Transverse colon (tissue), 4 donors: Measurements from ENCODE around the gene SSTR1. TPM values are rescaled to one million over a fixed set of nuclear protein-coding genes. Genes with fewer than 3 reads are reported as not detected.

Experiments used
- DNase-seq: peaks from one replicate; pipeline ENCODE4 v3.0.0-alpha.2; 2019
- H3K27ac ChIP-seq, 4 donors: fragments of 200-600 bp; sonication (generic); 2 replicates each; pipeline ENCODE4 v1.5.1; 2016 to 2018; ENCODE audit warnings: inconsistent platforms in 4 of 4
- H3K27me3 ChIP-seq: fragments of 200-600 bp; sonication (generic); 2 replicates; pipeline ENCODE4 v1.5.1; 2017; ENCODE audit warnings: inconsistent platforms
- H3K36me3 ChIP-seq, 4 donors: fragments of 200-600 bp; sonication (generic); 2 replicates each; pipeline ENCODE4 v1.5.1; 2017 to 2019; ENCODE audit warnings: inconsistent platforms in 4 of 4
- H3K4me1 ChIP-seq, 4 donors: fragments of 200-600 bp; sonication (generic); 2 replicates each; pipeline ENCODE4 v1.5.1; 2017 to 2020; ENCODE audit warnings: inconsistent platforms in 4 of 4
- H3K4me3 ChIP-seq, 4 donors: fragments of 200-600 bp; sonication (generic); 1 replicate in 1 of 4; 2 replicates in 3 of 4; pipeline versions ENCODE4 v1.5.1 to v1.6.1; 2017 to 2019; ENCODE audit warnings: inconsistent platforms in 4 of 4
- H3K9me3 ChIP-seq, 2 donors: fragments of 200-600 bp; sonication (generic); 2 replicates each; pipeline ENCODE4 v1.5.1; 2017 to 2019; ENCODE audit warnings: inconsistent platforms in 2 of 2
- EP300 ChIP-seq: sonication (generic); formaldehyde crosslinking; IDR thresholded peaks from one replicate; pipeline ENCODE4 v1.6.1; 2017; ENCODE audit warnings: antibody characterized with exemption, low read depth
- POLR2A ChIP-seq: fragments of 450-650 bp; IDR thresholded peaks from one replicate; pipeline ENCODE4 v1.6.1; 2016; ENCODE audit warnings: antibody characterized with exemption, mild to moderate bottlenecking, moderate library complexity
- POLR2AphosphoS5 ChIP-seq, 3 donors: sonication (generic); formaldehyde crosslinking; IDR thresholded peaks; one replicate each; pipeline ENCODE4 v1.6.1; 2016; ENCODE audit warnings: antibody characterized with exemption in 3 of 3
- WGBS, 2 donors: methylation state at CpG; one replicate each; pipeline ENCODE4 v1.1.5; 2018; ENCODE audit warnings: low coverage in 1 of 2; 5-methylcytosine and 5-hydroxymethylcytosine counted together
- in situ Hi-C, 4 donors: fragments of 200-750 bp; cut with MboI; loops; one replicate each; pipeline versions ENCODE4 v1.15.0 to v1.15.1; 2017; ENCODE audit warnings: low sequenced_read_pairs in 3 of 4, low pct_ligation_motif_present in 1 of 4, low pct_unique_long_range_greater_than_20kb in 1 of 4
- intact Hi-C: fragments of 100-400 bp; cut with DNase I; formaldehyde crosslinking; loops from one replicate; pipeline ENCODE4 v1.15.1; 2023; ENCODE audit warnings: low total_unique reads
- total RNA-seq, 4 donors: library from RNA; depleted of rRNA; stranded (reverse); fragments of >200 nt; gene quantifications; one replicate each; pipeline ENCODE4 v1.1.0, GENCODE V29; 2016
- TF ChIP-seq, protein P1 (sequence below), 5 experiments: fragments of 200-600 bp in 3 of 5; fragments of 450-650 bp in 2 of 5; sonication (generic) in 3 of 5; IDR thresholded peaks; 1 replicate in 2 of 5; 2 replicates in 3 of 5; pipeline ENCODE4 v1.5.1; 2016 to 2017; ENCODE audit warnings: antibody characterized with exemption in 5 of 5, inconsistent platforms in 3 of 5, mild to moderate bottlenecking in 2 of 5, moderate library complexity in 1 of 5

The SSTR1 gene
- total RNA-seq, 4 donors from 2014 or later = 1.6 to 10.1 (median 6.9) TPM

DNA sequence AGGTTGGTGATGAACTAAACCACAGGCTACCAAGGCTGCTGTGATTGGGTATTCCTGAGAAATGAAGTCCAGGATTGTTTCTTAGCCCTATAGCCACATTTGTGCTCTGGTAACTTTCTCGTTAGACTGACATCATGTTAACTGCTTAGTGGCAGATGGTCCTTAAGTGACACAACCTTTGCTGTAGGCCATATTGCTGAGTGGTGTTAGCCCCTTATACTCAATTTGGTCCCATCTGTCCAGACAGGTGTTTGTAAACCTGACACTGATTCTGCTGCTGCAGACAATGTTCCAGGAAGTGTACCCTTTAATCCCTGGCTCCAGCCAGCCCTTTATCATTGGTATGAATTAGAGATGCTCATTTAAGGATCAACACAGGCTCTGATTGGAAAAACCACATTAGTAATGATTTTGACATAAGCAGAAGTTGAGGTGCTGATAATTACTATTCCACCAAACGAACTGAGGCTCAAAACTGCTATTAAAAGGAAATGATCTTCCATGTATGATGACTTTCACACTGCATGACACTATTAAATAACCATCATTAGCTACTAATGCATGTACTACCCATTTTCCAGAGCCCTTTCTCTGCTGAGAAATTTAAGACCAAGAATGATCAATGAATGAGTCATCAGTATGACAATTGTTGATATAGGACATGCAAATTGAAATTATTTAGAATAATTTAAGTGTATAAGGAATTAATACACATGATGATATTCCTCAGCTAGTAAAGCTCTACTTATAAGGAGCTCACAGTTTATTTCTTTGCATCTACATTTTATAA lies 3.6 kb upstream of the SSTR1 start:
- no peak overlapping the region for H3K27ac ChIP-seq
- in situ Hi-C loops = no loop called here
- H3K4me3 ChIP-seq = no peak overlapping the region
- 60 to 71% methylated on average over 1 to 2 of the region's 2 CpGs for WGBS, 2 donors
- H3K27me3 ChIP-seq = peaks cover 14% of the 10 kb centered on the region
- H3K9me3 ChIP-seq = no peaks in the 10 kb centered on the region
- TF ChIP-seq EP300 = no peak
- no peak for TF ChIP-seq POLR2AphosphoS5 (IDR thresholded peaks at IDR 0.05)
- TF ChIP-seq, protein P1, sequence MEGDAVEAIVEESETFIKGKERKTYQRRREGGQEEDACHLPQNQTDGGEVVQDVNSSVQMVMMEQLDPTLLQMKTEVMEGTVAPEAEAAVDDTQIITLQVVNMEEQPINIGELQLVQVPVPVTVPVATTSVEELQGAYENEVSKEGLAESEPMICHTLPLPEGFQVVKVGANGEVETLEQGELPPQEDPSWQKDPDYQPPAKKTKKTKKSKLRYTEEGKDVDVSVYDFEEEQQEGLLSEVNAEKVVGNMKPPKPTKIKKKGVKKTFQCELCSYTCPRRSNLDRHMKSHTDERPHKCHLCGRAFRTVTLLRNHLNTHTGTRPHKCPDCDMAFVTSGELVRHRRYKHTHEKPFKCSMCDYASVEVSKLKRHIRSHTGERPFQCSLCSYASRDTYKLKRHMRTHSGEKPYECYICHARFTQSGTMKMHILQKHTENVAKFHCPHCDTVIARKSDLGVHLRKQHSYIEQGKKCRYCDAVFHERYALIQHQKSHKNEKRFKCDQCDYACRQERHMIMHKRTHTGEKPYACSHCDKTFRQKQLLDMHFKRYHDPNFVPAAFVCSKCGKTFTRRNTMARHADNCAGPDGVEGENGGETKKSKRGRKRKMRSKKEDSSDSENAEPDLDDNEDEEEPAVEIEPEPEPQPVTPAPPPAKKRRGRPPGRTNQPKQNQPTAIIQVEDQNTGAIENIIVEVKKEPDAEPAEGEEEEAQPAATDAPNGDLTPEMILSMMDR (IDR thresholded peaks at IDR 0.05) = no peak
- no peak for TF ChIP-seq POLR2A
- no peaks in the 10 kb centered on the region for H3K36me3 ChIP-seq
- intact Hi-C loops = no loop called here
- DNase-seq = no peak
- peaks cover 0 to 18% (median 6%) of the 10 kb centered on the region in 4 donors for H3K4me1 ChIP-seq

- intact Hi-C loops = no loop called here
- in situ Hi-C loops = no loop called here
- Histone ChIP-seq H3K36me3 (no peaks in the 10 kb centered on the region), H3K4me1 (peaks cover 0 to 20% (median 7%) of the 10 kb centered on the region in 4 donors), H3K27ac (no peak overlapping the region), H3K9me3 (no peaks in the 10 kb centered on the region), H3K4me3 (no peak overlapping the region), H3K27me3 (peaks cover 20% of the 10 kb centered on the region)
- no peak for DNase-seq
- TF ChIP-seq, protein P1 (IDR thresholded peaks at IDR 0.05) = no peak
- TF ChIP-seq POLR2AphosphoS5 (IDR thresholded peaks at IDR 0.05) (no peak), POLR2A (no peak), EP300 (no peak)
Measured at GRCh38 chr14:38204719-38205115, 3.0 kb upstream of the SSTR1 start.

DNA sequence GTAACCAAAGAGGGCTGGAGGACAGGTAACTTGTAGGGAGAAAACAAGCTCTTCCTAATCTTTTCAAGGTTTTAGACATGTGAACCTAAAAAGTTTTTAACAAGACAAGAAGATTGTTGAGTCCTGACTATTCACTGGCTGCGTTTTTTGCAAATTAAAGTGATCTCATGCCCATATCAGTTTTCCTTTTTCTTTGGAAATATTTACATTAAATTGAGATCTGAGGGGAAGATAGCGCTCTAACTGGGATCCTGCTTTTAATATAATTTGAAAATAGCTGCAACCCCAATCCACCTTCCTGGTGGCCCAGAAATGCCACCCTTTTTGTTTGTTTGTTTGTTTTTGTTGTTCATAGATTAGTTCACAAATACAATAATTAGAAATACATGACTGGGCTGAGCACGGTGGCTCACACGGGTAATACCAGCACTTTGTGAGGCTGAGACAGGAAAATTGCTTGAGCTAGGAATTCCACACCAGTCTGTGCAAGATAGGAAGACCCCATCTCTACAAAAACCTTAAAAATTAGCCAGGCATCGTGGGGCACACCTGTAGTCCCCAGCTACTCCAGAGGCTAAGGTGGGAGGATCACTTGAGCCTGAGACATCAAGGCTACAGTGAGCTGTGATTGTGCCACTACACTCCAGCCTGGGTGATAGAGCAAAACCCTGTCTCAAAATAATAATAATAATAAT lies 2.4 kb upstream of the SSTR1 start:
- Histone ChIP-seq H3K27ac (no peak overlapping the region), H3K27me3 (peaks cover 25% of the 10 kb centered on the region), H3K9me3 (no peaks in the 10 kb centered on the region), H3K36me3 (no peaks in the 10 kb centered on the region), H3K4me3 (no peak overlapping the region), H3K4me1 (peaks cover 0 to 23% (median 12%) of the 10 kb centered on the region in 4 donors)
- intact Hi-C loops (no loop called here), in situ Hi-C loops (no loop called here)
- no peak for TF ChIP-seq POLR2A
- TF ChIP-seq, protein P1 (IDR thresholded peaks at IDR 0.05) = no peak
- TF ChIP-seq POLR2AphosphoS5 (IDR thresholded peaks at IDR 0.05) = no peak
- TF ChIP-seq EP300 = no peak
- 85 to 88% methylated on average over 5 of the region's 5 CpGs for WGBS, 2 donors
- DNase-seq = no peak

DNA sequence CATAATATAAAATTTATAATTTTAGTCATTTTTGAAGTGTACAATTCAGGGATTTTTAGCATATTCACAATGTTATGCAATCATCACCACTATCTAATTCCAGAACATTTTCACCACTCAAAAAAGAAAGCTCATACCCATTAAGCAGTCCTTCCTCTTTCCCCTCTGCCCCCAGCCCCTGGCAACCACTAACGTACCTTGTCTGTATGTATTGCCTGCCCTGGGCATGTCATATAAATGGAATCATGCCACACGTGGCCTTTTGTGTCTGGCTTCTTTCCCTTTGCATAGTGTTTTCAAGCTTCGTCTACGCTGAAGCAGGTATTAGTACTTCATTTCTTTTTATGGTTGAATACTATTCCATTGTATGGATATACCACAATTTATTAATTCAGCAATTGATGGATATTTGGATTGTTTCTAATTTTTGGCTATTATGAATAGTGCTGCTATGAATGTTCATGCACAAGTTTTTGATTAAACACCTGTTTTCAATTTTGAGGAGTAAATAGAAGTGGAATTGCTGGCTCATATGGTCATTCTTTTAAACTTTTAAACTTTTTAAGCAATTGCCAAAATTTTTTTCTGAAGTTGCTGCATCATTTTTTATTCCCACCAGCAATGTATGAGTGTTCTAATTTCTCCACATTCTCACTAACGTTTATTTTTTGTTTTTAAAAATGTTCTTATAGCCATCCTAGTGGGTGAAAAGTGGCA lies 1.6 kb upstream of the SSTR1 start:
- Histone ChIP-seq H3K4me1 (peaks cover 0 to 26% (median 13%) of the 10 kb centered on the region in 4 donors), H3K9me3 (no peaks in the 10 kb centered on the region), H3K36me3 (no peaks in the 10 kb centered on the region), H3K4me3 (no peak overlapping the region), H3K27ac (no peak overlapping the region), H3K27me3 (peaks cover 34% of the 10 kb centered on the region)
- in situ Hi-C loops (no loop called here), intact Hi-C loops (no loop called here)
- DNase-seq = no peak
- 84 to 85% methylated on average over 5 of the region's 5 CpGs for WGBS, 2 donors
- TF ChIP-seq POLR2A (no peak), EP300 (no peak), POLR2AphosphoS5 (IDR thresholded peaks at IDR 0.05) (no peak)
- TF ChIP-seq, protein P1 (IDR thresholded peaks at IDR 0.05) = no peak
